DOHH2 (cell line): ENCODE results near the gene KIF23.

ENCODE experiments used
- H3F3A ChIP-seq: fragments of 200-600 bp; sonication (generic), shearing (Covaris generic); 2 replicates; pipeline ENCODE4 v1.6.0; 2016; ENCODE audit warnings: antibody characterized with exemption, mild to moderate bottlenecking; ENCODE audit not compliant: control insufficient read depth, insufficient read depth
- H3K27ac ChIP-seq: fragments of 200-600 bp; sonication (generic); 2 replicates; pipeline ENCODE4 v1.5.1; 2014; ENCODE audit warnings: low read depth, mild to moderate bottlenecking, low read length, moderate library complexity
- H3K27me3 ChIP-seq: fragments of 200-600 bp; sonication (generic); 2 replicates; pipeline ENCODE4 v1.6.1; 2014; ENCODE audit warnings: mild to moderate bottlenecking, low read length, mixed read lengths; ENCODE audit not compliant: control insufficient read depth
- H3K36me3 ChIP-seq: fragments of 200-600 bp; sonication (generic); 2 replicates; pipeline ENCODE4 v1.6.1; 2014; ENCODE audit warnings: mild to moderate bottlenecking, low read length, moderate library complexity, mixed read lengths; ENCODE audit not compliant: control insufficient read depth
- H3K4me1 ChIP-seq: fragments of 200-600 bp; sonication (generic); 2 replicates; pipeline ENCODE4 v1.6.1; 2014; ENCODE audit warnings: mild to moderate bottlenecking, low read length, mixed read lengths; ENCODE audit not compliant: control insufficient read depth
- H3K4me2 ChIP-seq: fragments of 200-600 bp; sonication (generic); 2 replicates; pipeline ENCODE4 v1.6.0; 2014; ENCODE audit warnings: mild to moderate bottlenecking, low read length, moderate library complexity
- H3K4me3 ChIP-seq: fragments of 200-600 bp; sonication (generic); 2 replicates; pipeline ENCODE4 v1.5.1; 2014; ENCODE audit warnings: mild to moderate bottlenecking, low read length, mixed read lengths
- H3K79me2 ChIP-seq: fragments of 200-600 bp; sonication (generic); 2 replicates; pipeline ENCODE4 v1.6.1; 2014; ENCODE audit warnings: mild to moderate bottlenecking, low read length, mixed read lengths; ENCODE audit not compliant: control insufficient read depth
- H3K9me2 ChIP-seq: fragments of 200-600 bp; sonication (generic); replicated peaks from 2 replicates; pipeline ENCODE4 v1.6.1; 2014; ENCODE audit warnings: mild to moderate bottlenecking, low read length, mixed read lengths; ENCODE audit not compliant: control insufficient read depth
- H3K9me3 ChIP-seq: fragments of 200-600 bp; sonication (generic); 2 replicates; pipeline ENCODE4 v1.6.1; 2014; ENCODE audit warnings: antibody characterized with exemption, low read length, mixed read lengths; ENCODE audit not compliant: control insufficient read depth, insufficient read depth
- H4K20me1 ChIP-seq: fragments of 200-600 bp; sonication (generic); 2 replicates; pipeline ENCODE4 v1.6.0; 2014; ENCODE audit warnings: low read depth, mild to moderate bottlenecking, antibody characterized with exemption, low read length, moderate library complexity; ENCODE audit not compliant: control insufficient read depth, insufficient read depth
- CTCF ChIP-seq: fragments of 200-600 bp; sonication (generic); IDR thresholded peaks from one replicate; pipeline ENCODE4 v1.5.1; 2014; ENCODE audit warnings: antibody characterized with exemption, mild to moderate bottlenecking, low read depth, low read length; ENCODE audit not compliant: poor library complexity, severe bottlenecking
- EZH2phosphoT487 ChIP-seq: fragments of 200-600 bp; sonication (generic); IDR thresholded peaks from 2 replicates; pipeline ENCODE4 v1.6.1; 2017; ENCODE audit warnings: borderline replicate concordance, mild to moderate bottlenecking, antibody characterized with exemption, low read length, moderate library complexity, mixed read lengths

KIF23 gene

GRCh38 chr15:69424001-69424400 is 9.9 kb downstream of the KIF23 start:
- H3K79me2 ChIP-seq, result peaks cover 11% of the 10 kb centered on the region
- H3K9me3 ChIP-seq, result no peaks in the 10 kb centered on the region
- no peak overlapping the region for H3K4me2 ChIP-seq
- H4K20me1 ChIP-seq, result peaks cover 3% of the 10 kb centered on the region; the same call in 1 of the 2 replicates
- H3F3A ChIP-seq, result no peaks in the 10 kb centered on the region
- peaks cover 94% of the 10 kb centered on the region for H3K36me3 ChIP-seq
- H3K27ac ChIP-seq, result no peak overlapping the region
- TF ChIP-seq EZH2phosphoT487 (no peak), CTCF (no peak)
- H3K27me3 ChIP-seq, result no peaks in the 10 kb centered on the region
- no peak overlapping the region for H3K4me3 ChIP-seq
- no peaks in the 10 kb centered on the region for H3K9me2 ChIP-seq
- no peaks in the 10 kb centered on the region for H3K4me1 ChIP-seq

GRCh38 chr15:69424748-69425413 is 10.7 kb downstream of the KIF23 start:
- H3K9me2 ChIP-seq, result no peaks in the 10 kb centered on the region
- H3K36me3 ChIP-seq, result peaks cover 94% of the 10 kb centered on the region

GRCh38 chr15:69433831-69434230 is 19.7 kb downstream of the KIF23 start:
- Histone ChIP-seq H3K36me3 (peaks cover 92% of the 10 kb centered on the region), H3K4me1 (no peaks in the 10 kb centered on the region), H3K9me2 (no peaks in the 10 kb centered on the region), H3K27ac (no peak overlapping the region), H3K27me3 (no peaks in the 10 kb centered on the region), H3K4me2 (no peak overlapping the region), H3K79me2 (peaks cover 3% of the 10 kb centered on the region; the same call in 1 of the 2 replicates), H4K20me1 (no peaks in the 10 kb centered on the region), H3F3A (no peaks in the 10 kb centered on the region), H3K4me3 (no peak overlapping the region), H3K9me3 (no peaks in the 10 kb centered on the region)
- no peak for TF ChIP-seq EZH2phosphoT487
- TF ChIP-seq CTCF, result no peak

More at GRCh38 chr15:69424748-69425413, 10.7 kb downstream of the KIF23 start:
- no peaks in the 10 kb centered on the region for H3K9me3 ChIP-seq
- H3K79me2 ChIP-seq, result peaks cover 3% of the 10 kb centered on the region
- peaks cover 3% of the 10 kb centered on the region; the same call in 1 of the 2 replicates for H4K20me1 ChIP-seq
- H3K4me1 ChIP-seq, result no peaks in the 10 kb centered on the region
- no peak overlapping the region for H3K27ac ChIP-seq
- H3K27me3 ChIP-seq, result no peaks in the 10 kb centered on the region
- H3K4me2 ChIP-seq, result no peak overlapping the region
- TF ChIP-seq CTCF (no peak), EZH2phosphoT487 (no peak)
- no peaks in the 10 kb centered on the region for H3F3A ChIP-seq
- no peak overlapping the region for H3K4me3 ChIP-seq
